Kidney epithelial cell (primary cell): ENCODE results near the gene EPB41. TPM values are rescaled to one million over a fixed set of nuclear protein-coding genes. Genes with fewer than 3 reads are reported as not detected.

Experiments
- DNase-seq: peaks from one replicate; pipeline ENCODE4 v3.0.0-alpha.2; 2010; ENCODE audit warnings: low read depth
- H3K27me3 ChIP-seq: 2 replicates; pipeline ENCODE4 v1.6.0; 2011; ENCODE audit warnings: low read length; ENCODE audit not compliant: control insufficient read depth, insufficient read depth
- H3K36me3 ChIP-seq: 2 replicates; pipeline ENCODE4 v1.5.1; 2011; ENCODE audit warnings: low read length; ENCODE audit not compliant: control insufficient read depth, insufficient read depth
- H3K4me3 ChIP-seq: 2 replicates; pipeline ENCODE4 v1.5.1; 2011; ENCODE audit warnings: low read depth, mild to moderate bottlenecking, control low read depth, low read length
- CTCF ChIP-seq: IDR thresholded peaks from 2 replicates; pipeline ENCODE4 v1.5.1; 2011; ENCODE audit warnings: mild to moderate bottlenecking, moderate library complexity, low read length, control low read depth, inconsistent platforms; ENCODE audit not compliant: insufficient read depth, poor library complexity, severe bottlenecking
- total RNA-seq: library from RNA; depleted of rRNA; stranded (reverse); fragments of >200 nt; gene quantifications from 2 replicates; pipeline ENCODE4 v1.2.3, GENCODE V29; 2015

EPB41 gene
- total RNA-seq, 1 donor from 2014 or later, result 40.7 TPM

- no peak for TF ChIP-seq CTCF
- H3K36me3 ChIP-seq, result no peaks in the 10 kb centered on the region
- H3K27me3 ChIP-seq, result no peaks in the 10 kb centered on the region
- peak; percentile 85 for DNase-seq
- no peak overlapping the region for H3K4me3 ChIP-seq
These were observed 57.8 kb downstream of the EPB41 start for GRCh38 chr1:28971980-28972771.

GRCh38 chr1:28973596-28974421, 59.4 kb downstream of the EPB41 start:
- DNase-seq, result no peak

GRCh38 chr1:28974432-28974831, 60.1 kb downstream of the EPB41 start:
- no peak for TF ChIP-seq CTCF
- DNase-seq, result no peak
- H3K27me3 ChIP-seq, result no peaks in the 10 kb centered on the region
- no peak overlapping the region for H3K4me3 ChIP-seq
- no peaks in the 10 kb centered on the region for H3K36me3 ChIP-seq

More at GRCh38 chr1:28973596-28974421, 59.4 kb downstream of the EPB41 start:
- TF ChIP-seq CTCF, result no peak
- H3K27me3 ChIP-seq, result no peaks in the 10 kb centered on the region
- H3K4me3 ChIP-seq, result no peak overlapping the region
- no peaks in the 10 kb centered on the region for H3K36me3 ChIP-seq

GRCh38 chr1:28976248-28976647, 61.9 kb downstream of the EPB41 start:
- no peak for DNase-seq
- Histone ChIP-seq H3K36me3 (no peaks in the 10 kb centered on the region), H3K27me3 (no peaks in the 10 kb centered on the region), H3K4me3 (no peak overlapping the region)
- TF ChIP-seq CTCF, result no peak

GRCh38 chr1:28981210-28981609, 66.8 kb downstream of the EPB41 start:
- no peaks in the 10 kb centered on the region for H3K27me3 ChIP-seq
- TF ChIP-seq CTCF, result no peak
- H3K36me3 ChIP-seq, result no peaks in the 10 kb centered on the region
- H3K4me3 ChIP-seq, result no peak overlapping the region
- DNase-seq, result no peak

- DNase-seq, result no peak
- H3K36me3 ChIP-seq, result no peaks in the 10 kb centered on the region
These were observed 67.8 kb downstream of the EPB41 start for GRCh38 chr1:28982198-28982597.

More at GRCh38 chr1:28982198-28982597, 67.8 kb downstream of the EPB41 start:
- Histone ChIP-seq H3K4me3 (no peak overlapping the region), H3K27me3 (no peaks in the 10 kb centered on the region)
- no peak for TF ChIP-seq CTCF
